ENCODE data around the gene RBP3. TPM values are rescaled to one million over a fixed set of nuclear protein-coding genes. Genes with fewer than 3 reads are reported as not detected.

RBP3 gene
- total RNA-seq, 6 experiments from 2014 or later = not detected

DNA sequence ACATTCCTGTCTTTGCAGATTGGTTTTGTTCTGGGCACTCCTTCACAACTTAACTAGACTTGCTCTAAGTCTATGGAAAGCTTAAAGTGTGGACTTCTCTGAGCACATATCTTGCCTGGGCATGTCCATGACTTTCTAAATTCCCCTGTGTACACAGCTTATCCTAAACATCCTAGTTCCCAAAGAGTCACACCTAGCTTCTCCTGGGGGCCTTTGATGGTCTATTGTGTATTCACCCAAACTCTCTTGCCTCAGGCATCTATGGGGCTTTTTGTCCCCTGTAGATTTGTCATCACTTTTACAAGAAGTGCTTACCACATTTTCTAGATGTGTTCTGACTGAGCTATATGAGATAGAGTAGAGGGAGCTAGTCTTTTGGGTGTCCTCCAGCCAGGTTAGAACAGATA is 48.2 kb downstream of the RBP3 start:
- Mint-ChIP-seq H3K9me3 (no peaks in the 10 kb centered on the region), H3K27ac (peak overlapping the region; percentile 7; the same call in 1 of the 2 replicates), H3K36me3 (ENCODE audit: low read depth) (no peaks in the 10 kb centered on the region; the same call in 1 of the 2 replicates), H3K27me3 (ENCODE audit: insufficient read depth) (peaks cover 18% of the 10 kb centered on the region), H3K4me3 (no peak overlapping the region), H3K4me1 (ENCODE audit: low read depth) (peaks cover 15% of the 10 kb centered on the region)
- TF ChIP-seq, protein P1, sequence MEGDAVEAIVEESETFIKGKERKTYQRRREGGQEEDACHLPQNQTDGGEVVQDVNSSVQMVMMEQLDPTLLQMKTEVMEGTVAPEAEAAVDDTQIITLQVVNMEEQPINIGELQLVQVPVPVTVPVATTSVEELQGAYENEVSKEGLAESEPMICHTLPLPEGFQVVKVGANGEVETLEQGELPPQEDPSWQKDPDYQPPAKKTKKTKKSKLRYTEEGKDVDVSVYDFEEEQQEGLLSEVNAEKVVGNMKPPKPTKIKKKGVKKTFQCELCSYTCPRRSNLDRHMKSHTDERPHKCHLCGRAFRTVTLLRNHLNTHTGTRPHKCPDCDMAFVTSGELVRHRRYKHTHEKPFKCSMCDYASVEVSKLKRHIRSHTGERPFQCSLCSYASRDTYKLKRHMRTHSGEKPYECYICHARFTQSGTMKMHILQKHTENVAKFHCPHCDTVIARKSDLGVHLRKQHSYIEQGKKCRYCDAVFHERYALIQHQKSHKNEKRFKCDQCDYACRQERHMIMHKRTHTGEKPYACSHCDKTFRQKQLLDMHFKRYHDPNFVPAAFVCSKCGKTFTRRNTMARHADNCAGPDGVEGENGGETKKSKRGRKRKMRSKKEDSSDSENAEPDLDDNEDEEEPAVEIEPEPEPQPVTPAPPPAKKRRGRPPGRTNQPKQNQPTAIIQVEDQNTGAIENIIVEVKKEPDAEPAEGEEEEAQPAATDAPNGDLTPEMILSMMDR (IDR thresholded peaks at IDR 0.05) = no peak
- DNase-seq = no peak

DNA sequence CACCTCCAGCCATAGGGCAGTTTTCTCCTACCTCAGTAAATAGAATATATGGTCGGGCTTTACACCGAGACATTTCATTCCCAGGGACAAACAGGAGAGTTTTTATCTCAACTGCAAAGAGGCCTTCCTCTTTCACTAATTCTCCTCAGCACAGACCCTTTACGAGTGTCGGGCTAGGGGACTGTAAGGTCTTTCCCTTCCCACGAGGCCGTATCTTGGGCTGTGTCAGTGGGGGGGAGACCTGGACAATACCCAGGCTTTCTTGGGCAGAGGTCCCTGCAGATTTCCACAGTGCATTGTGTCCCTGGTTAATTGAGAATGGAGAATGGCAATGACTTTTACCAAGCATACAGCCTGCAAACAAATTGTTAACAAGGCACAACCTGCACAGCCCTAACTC is 49.1 kb downstream of the RBP3 start:
- TF ChIP-seq, protein P1 (IDR thresholded peaks at IDR 0.05) = no peak
- no peaks in the 10 kb centered on the region for H3K9me3 Mint-ChIP-seq
- H3K27ac Mint-ChIP-seq = no peak overlapping the region
- no peak overlapping the region for H3K4me3 Mint-ChIP-seq
- peaks cover 16% of the 10 kb centered on the region for H3K27me3 Mint-ChIP-seq (ENCODE audit: insufficient read depth)
- DNase-seq = no peak
- H3K4me1 Mint-ChIP-seq (ENCODE audit: low read depth) = peaks cover 18% of the 10 kb centered on the region
- no peaks in the 10 kb centered on the region; the same call in 1 of the 2 replicates for H3K36me3 Mint-ChIP-seq (ENCODE audit: low read depth)

DNA sequence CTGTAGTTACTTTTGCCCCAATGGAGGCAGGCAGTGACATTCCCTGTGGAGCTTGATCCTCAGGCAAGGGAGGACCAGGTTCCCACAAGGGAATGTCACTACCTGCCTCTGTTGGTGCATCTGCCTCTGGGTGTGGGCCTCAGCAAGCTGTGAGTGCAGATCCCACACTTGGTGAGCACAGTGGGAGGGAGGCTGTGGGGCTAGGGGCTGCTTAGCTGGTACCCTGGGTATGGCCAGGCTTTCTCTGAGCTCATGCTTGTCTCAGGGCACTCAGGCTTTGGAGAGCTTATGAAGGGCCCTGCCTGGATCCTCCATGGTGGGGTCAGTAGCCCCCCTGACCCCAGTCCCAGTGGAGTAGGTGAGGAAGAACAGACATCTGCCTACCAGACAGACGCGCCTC is 52.1 kb downstream of the RBP3 start:
- no peak overlapping the region for H3K4me3 Mint-ChIP-seq
- H3K9me3 Mint-ChIP-seq = no peaks in the 10 kb centered on the region
- DNase-seq = no peak
- H3K4me1 Mint-ChIP-seq (ENCODE audit: low read depth) = peaks cover 46% of the 10 kb centered on the region
- no peak overlapping the region for H3K27ac Mint-ChIP-seq
- H3K27me3 Mint-ChIP-seq (ENCODE audit: insufficient read depth) = no peaks in the 10 kb centered on the region; the same call in 1 of the 2 replicates
- TF ChIP-seq, protein P1 (IDR thresholded peaks at IDR 0.05) = no peak
- no peaks in the 10 kb centered on the region; the same call in 1 of the 2 replicates for H3K36me3 Mint-ChIP-seq (ENCODE audit: low read depth)

DNA sequence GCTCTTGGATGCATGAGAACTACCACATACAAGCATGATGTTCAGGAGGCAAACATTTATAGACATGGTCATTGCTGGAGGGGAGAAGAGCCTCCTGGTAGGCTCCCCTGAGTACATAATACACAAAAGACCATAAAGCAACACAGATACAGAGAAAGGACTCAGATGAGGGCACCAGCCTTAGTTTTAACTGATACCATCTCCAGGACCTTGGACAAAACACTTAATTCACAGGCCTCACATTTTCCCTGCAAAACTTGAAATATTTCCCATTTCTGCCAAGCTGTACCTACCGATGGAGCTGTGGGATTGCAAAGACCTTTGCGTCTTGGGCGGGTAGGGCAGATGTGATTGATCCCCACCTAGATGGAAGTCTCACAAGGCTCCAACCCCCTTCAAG is 52.6 kb downstream of the RBP3 start:
- Mint-ChIP-seq H3K4me1 (ENCODE audit: low read depth) (peaks cover 50% of the 10 kb centered on the region), H3K27ac (no peak overlapping the region), H3K4me3 (no peak overlapping the region), H3K9me3 (no peaks in the 10 kb centered on the region), H3K27me3 (ENCODE audit: insufficient read depth) (no peaks in the 10 kb centered on the region; the same call in 1 of the 2 replicates), H3K36me3 (ENCODE audit: low read depth) (no peaks in the 10 kb centered on the region; the same call in 1 of the 2 replicates)
- no peak for DNase-seq
- TF ChIP-seq, protein P1 (IDR thresholded peaks at IDR 0.05) = no peak

DNA sequence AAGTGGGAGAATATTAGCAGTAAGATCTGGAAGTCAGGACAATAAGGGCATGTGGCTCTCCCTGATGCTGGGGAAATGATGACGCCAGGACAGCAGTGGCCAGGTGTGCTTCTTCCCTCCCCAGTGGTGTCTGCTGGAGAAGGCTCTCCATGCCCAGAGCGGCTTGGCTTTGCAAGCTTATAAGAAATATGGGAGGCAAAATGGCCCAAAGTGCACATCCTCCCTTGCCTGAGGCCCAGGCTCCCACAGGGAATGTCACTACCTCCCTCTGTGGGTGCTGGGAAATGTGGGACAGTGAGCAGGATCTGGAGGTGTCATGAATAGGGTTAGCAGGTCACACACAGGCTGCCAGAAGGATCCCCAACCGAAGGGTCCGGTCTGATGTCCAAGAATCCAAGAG is 53.0 kb downstream of the RBP3 start:
- TF ChIP-seq, protein P1 (IDR thresholded peaks at IDR 0.05) = no peak
- H3K9me3 Mint-ChIP-seq = no peaks in the 10 kb centered on the region

More for the DNA sequence above, 53.0 kb downstream of the RBP3 start:
- DNase-seq = no peak
- Mint-ChIP-seq H3K27ac (no peak overlapping the region), H3K4me3 (no peak overlapping the region), H3K4me1 (ENCODE audit: low read depth) (peaks cover 47% of the 10 kb centered on the region), H3K36me3 (ENCODE audit: low read depth) (no peaks in the 10 kb centered on the region; the same call in 1 of the 2 replicates), H3K27me3 (ENCODE audit: insufficient read depth) (no peaks in the 10 kb centered on the region; the same call in 1 of the 2 replicates)
